ENCODE measurements around the gene STX17. TPM values are rescaled to one million over a fixed set of nuclear protein-coding genes. Genes with fewer than 3 reads are reported as not detected.

Gene STX17
- total and polyA plus RNA-seq, 2 of the 13 experiments (the other 11 are each of a cell fraction or from before 2014, with no cell fraction given): 8.3 to 25.7 TPM

GRCh38 chr9:100012279-100012678 is 105.8 kb downstream of the STX17 start:
- Histone ChIP-seq H3K27ac (ENCODE audit: extremely low read length, insufficient read depth, low read length) (no peak overlapping the region), H3K27me3 (ENCODE audit: control insufficient read depth in 1 of 2, insufficient read depth in 2 of 2, low read length in 2 of 2) (no peaks in the 10 kb centered on the region), H3K9me3 (ENCODE audit: low read length) (no peaks in the 10 kb centered on the region), H3K4me2 (ENCODE audit: low read depth, low read length) (no peak overlapping the region), H3K4me3 (replicated peaks in 1 of 3; ENCODE audit: insufficient read depth in 1 of 3, low read depth in 2 of 3, low read length in 3 of 3) (no peak overlapping the region), H3K9ac (ENCODE audit: insufficient read depth, low read depth, low read length) (no peak overlapping the region), H3K79me2 (ENCODE audit: insufficient read depth, low read length) (no peaks in the 10 kb centered on the region), H4K20me1 (ENCODE audit: insufficient read depth, low read length) (no peaks in the 10 kb centered on the region), H3K36me3 (replicated peaks in 1 of 2; ENCODE audit: control insufficient read depth in 1 of 2, insufficient read depth in 2 of 2, low read length in 2 of 2) (peaks cover 0 to 11% of the 10 kb centered on the region in 2 experiments; a peak in 3 of 5 replicates), H2AFZ (ENCODE audit: low read length) (no peak overlapping the region), H3K4me1 (ENCODE audit: insufficient read depth, low read length) (no peaks in the 10 kb centered on the region)
- no peak for FAIRE-seq
- ATAC-seq: no peak
- CTCF ChIA-PET (ENCODE audit: low intra/inter-chr PET ratio, low total read pairs): no interaction called here
- no TSS peak for BruUV-seq (replicated peaks)
- TF ChIP-seq ZNF124 (CRISPR knock-in tag; IDR thresholded peaks at IDR 0.05) (no peak), ZBED4 (CRISPR knock-in tag; IDR thresholded peaks at IDR 0.05; ENCODE audit: borderline replicate concordance) (no peak), NFKB2 (CRISPR knock-in tag; IDR thresholded peaks at IDR 0.05; ENCODE audit: borderline replicate concordance) (no peak), ISL2 (CRISPR knock-in tag; IDR thresholded peaks at IDR 0.05) (no peak), ZBTB38 (CRISPR knock-in tag; IDR thresholded peaks at IDR 0.05) (no peak), ZNF512 (CRISPR knock-in tag; IDR thresholded peaks at IDR 0.05) (no peak), TFDP2 (CRISPR knock-in tag; IDR thresholded peaks at IDR 0.05) (no peak), SATB2 (CRISPR knock-in tag; IDR thresholded peaks at IDR 0.05) (no peak), HDAC1 (CRISPR knock-in tag; IDR thresholded peaks at IDR 0.05) (no peak)
- intact Hi-C loops (cut with micrococcal nuclease; ENCODE audit: unreplicated experiment): loop anchor here (5.0 kb wide), 1 partner anchor 105 kb away; the partner anchor contains the start of gene STX17
- POLR2A ChIA-PET: no interaction called here
- DNase-seq (ENCODE audit: low spot score): no peak
- in situ Hi-C loops (cut with HindIII; ENCODE audit: extremely low pct_ligation_motif_present, low pct_unique_long_range_greater_than_20kb): loop anchor here (10.0 to 25.0 kb wide), 3 partner anchors 207 to 825 kb away; no protein-coding TSS in a partner anchor

Measured in HepG2 (cell line).